GM10266 (cell line): ENCODE results near the gene ZNF598.

Experiments used
- DNase-seq: peaks from one replicate; pipeline ENCODE4 v3.0.0; 2012; ENCODE audit errors: extremely low spot score
- CTCF ChIP-seq: IDR thresholded peaks from 2 replicates; pipeline ENCODE4 v1.5.1; 2012; ENCODE audit warnings: mild to moderate bottlenecking, low read depth; ENCODE audit not compliant: control insufficient read depth, insufficient read depth; ENCODE audit errors: missing control alignments

ZNF598 gene

GRCh38 chr16:2007081-2007836, 2.4 kb downstream of the ZNF598 start:
- no peak for TF ChIP-seq CTCF
- DNase-seq: no peak

- no peak for DNase-seq
- TF ChIP-seq CTCF: no peak
Measured at GRCh38 chr16:2006317-2006716, 3.3 kb downstream of the ZNF598 start.

- TF ChIP-seq CTCF: peak; percentile 9
- no peak for DNase-seq
Measured at GRCh38 chr16:2005646-2006045, 4.0 kb downstream of the ZNF598 start.

GRCh38 chr16:2004795-2005517, 4.7 kb downstream of the ZNF598 start:
- no peak for DNase-seq

GRCh38 chr16:2003827-2004641, 5.6 kb downstream of the ZNF598 start:
- DNase-seq: peak; percentile 93
- peak; percentile 96 for TF ChIP-seq CTCF

More at GRCh38 chr16:2004795-2005517, 4.7 kb downstream of the ZNF598 start:
- no peak for TF ChIP-seq CTCF

- DNase-seq: no peak
- TF ChIP-seq CTCF: no peak
Measured at GRCh38 chr16:2003231-2003826, 6.3 kb downstream of the ZNF598 start.
